ENCODE data around the gene SENP8. TPM values are rescaled to one million over a fixed set of nuclear protein-coding genes. Genes with fewer than 3 reads are reported as not detected.

Gene SENP8
- total and polyA plus RNA-seq, 2 of the 8 experiments (the other 6 are each of a cell fraction or from before 2014, with no cell fraction given), result 4.1 to 6.0 TPM

- Histone ChIP-seq H3K4me1 (replicated peaks in 1 of 4; ENCODE audit: control insufficient read depth in 3 of 4, insufficient read depth in 4 of 4, low read length in 3 of 4) (peaks cover 0 to 8% (median 2%) of the 10 kb centered on the region in 4 experiments; a peak in 3 of 7 replicates), H2BK12ac (ENCODE audit: low read depth, low read length) (no peak overlapping the region), H2BK20ac (ENCODE audit: low read length) (no peak overlapping the region), H3K23ac (ENCODE audit: insufficient read length) (no peak overlapping the region), H3K23me2 (ENCODE audit: low read depth, low read length) (no peaks in the 10 kb centered on the region), H3K4ac (replicated peaks; ENCODE audit: insufficient read length, low read depth, low read length) (no peak overlapping the region), H3K27ac (ENCODE audit: low read depth, low read length) (no peak overlapping the region), H3K9me3 (ENCODE audit: insufficient read depth in 2 of 2, low read depth in 1 of 2, low read length in 1 of 2) (no peaks in the 10 kb centered on the region), H3K9ac (replicated peaks in 1 of 4; ENCODE audit: extremely low read depth in 1 of 4, low read depth in 3 of 4, low read length in 3 of 4) (no peak overlapping the region), H3K56ac (replicated peaks; ENCODE audit: insufficient read length, low read depth, low read length) (no peak overlapping the region), H3K79me2 (ENCODE audit: control insufficient read depth in 1 of 2, insufficient read depth in 2 of 2, low read length in 2 of 2) (no peaks in the 10 kb centered on the region), H2BK5ac (ENCODE audit: low read depth, low read length) (no peak overlapping the region), H4K91ac (replicated peaks; ENCODE audit: insufficient read length, low read length) (no peak overlapping the region), H3K18ac (ENCODE audit: extremely low read depth, low read length) (no peak overlapping the region), H2BK15ac (ENCODE audit: low read length) (no peak overlapping the region), H2BK120ac (replicated peaks; ENCODE audit: low read depth, low read length) (no peak overlapping the region), H4K8ac (ENCODE audit: extremely low read depth, insufficient read depth, low read length) (no peak overlapping the region), H2AFZ (ENCODE audit: low read length) (no peak overlapping the region), H3K36me3 (ENCODE audit: control insufficient read depth in 2 of 4, insufficient read depth in 4 of 4, low read length in 3 of 4) (no peaks in the 10 kb centered on the region), H2AK5ac (ENCODE audit: low read depth, low read length) (no peak overlapping the region), H4K20me1 (replicated peaks in 1 of 2; ENCODE audit: control insufficient read depth in 1 of 2, insufficient read depth in 2 of 2, low read length in 2 of 2) (no peaks in the 10 kb centered on the region), H3K4me3 (ENCODE audit: extremely low read depth in 1 of 4, insufficient read depth in 2 of 4, low read depth in 3 of 4, low read length in 4 of 4) (no peak overlapping the region), H3K27me3 (replicated peaks in 1 of 4; ENCODE audit: control insufficient read depth in 3 of 4, extremely low read depth in 1 of 4, insufficient read depth in 3 of 4, low read length in 3 of 4) (no peaks in the 10 kb centered on the region), H3K79me1 (ENCODE audit: low read depth, low read length) (no peaks in the 10 kb centered on the region), H3K14ac (ENCODE audit: insufficient read length) (no peak overlapping the region), H4K5ac (ENCODE audit: insufficient read length, low read depth, low read length) (no peak overlapping the region), H3K4me2 (ENCODE audit: insufficient read depth in 1 of 2, low read depth in 2 of 2, low read length in 2 of 2) (no peak overlapping the region)
- 86% methylated on average over 4 of the region's 4 CpGs; no CpG with 5 or more reads in 1 of the 2 experiments for WGBS, 2 experiments (ENCODE audit: extremely low coverage in 1 of 2, insufficient coverage in 1 of 2, insufficient read length in 1 of 2, insufficient replicate concordance in 2 of 2, low coverage in 1 of 2, low lambda C conversion rate in 2 of 2, missing lambda C conversion rate in 1 of 2)
- FAIRE-seq, result no peak
- no peak for DNase-seq (ENCODE audit: low read depth in 1 of 2, low spot score in 2 of 2)
- POLR2A ChIA-PET (ENCODE audit: partially characterized antibody), result interaction anchor here (0.6 to 1.5 kb wide), 3 partner anchors 13 to 1278 kb away, joined by 3 read pairs; no protein-coding TSS in a partner anchor
- CTCF ChIA-PET (ENCODE audit: partially characterized antibody), result interaction anchor here (1.0 to 2.1 kb wide), 6 partner anchors 10 to 782 kb away, joined by 3 to 6 read pairs (median 5); no protein-coding TSS in a partner anchor
- TF ChIP-seq JUN (IDR thresholded peaks at IDR 0.05; ENCODE audit: low read depth, low read length), result no peak
- TF ChIP-seq CTBP2 (IDR thresholded peaks at IDR 0.05; ENCODE audit: borderline replicate concordance, insufficient read depth, insufficient read length, low read length), result no peak
- no peak for TF ChIP-seq ATF3 (IDR thresholded peaks at IDR 0.05; ENCODE audit: insufficient read depth, low read depth, low read length)
- no peak for TF ChIP-seq POU5F1 (IDR thresholded peaks at IDR 0.05; ENCODE audit: low read depth, low read length)
- no peak for TF ChIP-seq USF2 (IDR thresholded peaks at IDR 0.05; ENCODE audit: low read length)
- TF ChIP-seq SP4 (IDR thresholded peaks at IDR 0.05; ENCODE audit: low read length), result no peak
- no peak for TF ChIP-seq GTF2F1 (IDR thresholded peaks at IDR 0.05; ENCODE audit: borderline replicate concordance, low read depth, low read length)
- no peak for TF ChIP-seq RXRA (IDR thresholded peaks at IDR 0.05; ENCODE audit: insufficient read depth, low read depth, low read length)
- no peak for TF ChIP-seq ATF2 (IDR thresholded peaks at IDR 0.05; ENCODE audit: low read length)
- TF ChIP-seq GABPA (IDR thresholded peaks at IDR 0.05; ENCODE audit: borderline replicate concordance, insufficient read depth, low read length), result no peak
Observed at GRCh38 chr15:72168808-72169190, 50.6 kb downstream of the SENP8 start.
